HFF-Myc (cell line): ENCODE results near the gene IL1RAPL1.

Experiments used
- DNase-seq: peaks from one replicate; pipeline ENCODE4 v3.0.0-alpha.2; 2011; ENCODE audit warnings: low read depth; ENCODE audit errors: extremely low read depth
- H3K4me3 ChIP-seq: replicated peaks from 2 replicates; pipeline ENCODE4 v1.5.1; 2011; ENCODE audit warnings: low read depth, mild to moderate bottlenecking, control low read depth, low read length
- CTCF ChIP-seq: IDR thresholded peaks from 2 replicates; pipeline ENCODE4 v1.5.1; 2012; ENCODE audit warnings: mild to moderate bottlenecking, low read depth, low read length, control low read depth; ENCODE audit errors: missing control alignments

IL1RAPL1 gene

GRCh38 chrX:29231800-29232199 is 644.6 kb downstream of the IL1RAPL1 start:
- DNase-seq: no peak
- peak; percentile 4 for TF ChIP-seq CTCF
- H3K4me3 ChIP-seq: no peak overlapping the region

- H3K4me3 ChIP-seq: no peak overlapping the region
- no peak for DNase-seq
- no peak for TF ChIP-seq CTCF
Observed at GRCh38 chrX:29233592-29234183, 646.4 kb downstream of the IL1RAPL1 start.

GRCh38 chrX:29237972-29238371 is 650.7 kb downstream of the IL1RAPL1 start:
- no peak overlapping the region for H3K4me3 ChIP-seq
- no peak for DNase-seq
- TF ChIP-seq CTCF: no peak

- TF ChIP-seq CTCF: no peak
- H3K4me3 ChIP-seq: no peak overlapping the region
- no peak for DNase-seq
Observed at GRCh38 chrX:29241809-29242208, 654.6 kb downstream of the IL1RAPL1 start.

- TF ChIP-seq CTCF: no peak
- DNase-seq: no peak
- H3K4me3 ChIP-seq: no peak overlapping the region
Observed at GRCh38 chrX:29242856-29243255, 655.6 kb downstream of the IL1RAPL1 start.

GRCh38 chrX:29243942-29244341 is 656.7 kb downstream of the IL1RAPL1 start:
- no peak for TF ChIP-seq CTCF
- H3K4me3 ChIP-seq: no peak overlapping the region
- no peak for DNase-seq

GRCh38 chrX:29254515-29254914 is 667.3 kb downstream of the IL1RAPL1 start:
- DNase-seq: no peak
- H3K4me3 ChIP-seq: no peak overlapping the region
- TF ChIP-seq CTCF: no peak
